OCI-LY7 (cell line): ENCODE data around the gene HAPSTR1. TPM values are rescaled to one million over a fixed set of nuclear protein-coding genes. Genes with fewer than 3 reads are reported as not detected.
"Not testable (repeated sequence)": the region's sequence is repeated elsewhere in the genome, so short reads cannot be mapped to it uniquely, and the experiment has no call there.

Source experiments
- BruUV-seq: library from RNA; stranded (reverse); fragments of 400-500 nt; replicated peaks from 2 replicates; lab custom pipeline; 2021; lab: Mats Ljungman, UMichigan
- CTCF ChIA-PET: fragments of 300-600 bp; sonication (Branson Sonifier 250); formaldehyde crosslinking; loops from one replicate; lab custom pipeline; 2022; ENCODE audit warnings: antibody characterized with exemption; ENCODE audit not compliant: unreplicated experiment; lab: Charles Lee
- POLR2A ChIA-PET: fragments of 300-600 bp; sonication (Branson Sonifier 250); formaldehyde crosslinking; loops from one replicate; lab custom pipeline; 2022; ENCODE audit warnings: antibody characterized with exemption; lab: Charles Lee
- DNase-seq: peaks from one replicate; pipeline ENCODE4 v3.0.0-alpha.2; 2015; ENCODE audit warnings: low spot score
- H2AFZ ChIP-seq: fragments of 200-600 bp; sonication (generic), shearing (Covaris generic); 2 replicates; pipeline ENCODE4 v1.6.1; 2014; ENCODE audit warnings: mild to moderate bottlenecking, antibody characterized with exemption, low read length, moderate library complexity
- H3K27ac ChIP-seq: fragments of 200-600 bp; sonication (generic); 2 replicates; pipeline ENCODE4 v1.5.1; 2014; ENCODE audit warnings: mixed run types, low read depth, mild to moderate bottlenecking, moderate library complexity, low read length, inconsistent platforms; ENCODE audit not compliant: poor library complexity, severe bottlenecking
- H3K36me3 ChIP-seq: fragments of 200-600 bp; sonication (generic); 2 replicates; pipeline ENCODE4 v1.6.1; 2014; ENCODE audit warnings: mild to moderate bottlenecking, antibody characterized with exemption, low read length, moderate library complexity, mixed read lengths; ENCODE audit not compliant: insufficient read depth
- H3K4me1 ChIP-seq: fragments of 200-600 bp; sonication (generic); 2 replicates; pipeline ENCODE4 v1.5.1; 2014; ENCODE audit warnings: mild to moderate bottlenecking, low read length; ENCODE audit not compliant: insufficient read depth, poor library complexity, severe bottlenecking
- H3K4me2 ChIP-seq: fragments of 200-600 bp; sonication (generic); 2 replicates; pipeline ENCODE4 v1.6.1; 2014; ENCODE audit warnings: mild to moderate bottlenecking, low read length
- H3K4me3 ChIP-seq: fragments of 200-600 bp; sonication (generic); 2 replicates; pipeline ENCODE4 v1.5.1; 2014; ENCODE audit warnings: mild to moderate bottlenecking, low read depth, low read length; ENCODE audit not compliant: poor library complexity, severe bottlenecking
- H3K79me2 ChIP-seq: fragments of 200-600 bp; sonication (generic); 2 replicates; pipeline ENCODE4 v1.6.1; 2016; ENCODE audit warnings: low read depth, mild to moderate bottlenecking, low read length, moderate library complexity, mixed read lengths; ENCODE audit not compliant: insufficient read depth
- H3K9me2 ChIP-seq: fragments of 200-600 bp; sonication (generic); 2 replicates; pipeline ENCODE4 v1.6.1; 2016; ENCODE audit warnings: mild to moderate bottlenecking, low read length, mixed read lengths; ENCODE audit not compliant: insufficient read depth
- H3K9me3 ChIP-seq: fragments of 200-600 bp; sonication (generic); 2 replicates; pipeline ENCODE4 v1.6.1; 2014; ENCODE audit warnings: mild to moderate bottlenecking, mixed run types, low read length, mixed read lengths
- H4K20me1 ChIP-seq: fragments of 200-600 bp; sonication (generic); 2 replicates; pipeline ENCODE4 v1.6.1; 2014; ENCODE audit warnings: mild to moderate bottlenecking, antibody characterized with exemption, low read length, moderate library complexity, mixed read lengths; ENCODE audit not compliant: insufficient read depth
- EZH2phosphoT487 ChIP-seq: fragments of 200-600 bp; sonication (generic); IDR thresholded peaks from 2 replicates; pipeline ENCODE4 v1.6.1; 2018; ENCODE audit warnings: low read depth, borderline replicate concordance, mild to moderate bottlenecking, mixed run types, antibody characterized with exemption, low read length, moderate library complexity, mixed read lengths
- intact Hi-C: fragments of 100-400 bp; cut with micrococcal nuclease; formaldehyde crosslinking; loops from one replicate; pipeline ENCODE4 v1.10.0; 2022; ENCODE audit not compliant: unreplicated experiment
- total RNA-seq, 2 experiments: library from RNA; depleted of rRNA in 1 of 2; stranded (reverse); fragments of >200 nt in 1 of 2; shearing (Covaris generic) in 1 of 2; gene quantifications; 2 replicates each; pipeline ENCODE4 v1.2.3, GENCODE V29; 2014 to 2022
- TF ChIP-seq, protein P1 (sequence below): fragments of 200-600 bp; sonication (generic); conservative IDR thresholded peaks from 2 replicates; pipeline ENCODE4 v1.5.1; 2014; ENCODE audit warnings: mild to moderate bottlenecking, antibody characterized with exemption, low read length, moderate library complexity, mixed read lengths

Gene HAPSTR1
- total RNA-seq, 2 experiments from 2014 or later: 50.9 to 71.5 TPM

- intact Hi-C loops: loop anchor here (10.0 kb wide), 1 partner anchor 72 kb away; no protein-coding TSS in a partner anchor
- no peak overlapping the region for H3K27ac ChIP-seq
These were observed 48.3 kb upstream of the HAPSTR1 start for GRCh38 chr16:9042964-9043680.

DNA sequence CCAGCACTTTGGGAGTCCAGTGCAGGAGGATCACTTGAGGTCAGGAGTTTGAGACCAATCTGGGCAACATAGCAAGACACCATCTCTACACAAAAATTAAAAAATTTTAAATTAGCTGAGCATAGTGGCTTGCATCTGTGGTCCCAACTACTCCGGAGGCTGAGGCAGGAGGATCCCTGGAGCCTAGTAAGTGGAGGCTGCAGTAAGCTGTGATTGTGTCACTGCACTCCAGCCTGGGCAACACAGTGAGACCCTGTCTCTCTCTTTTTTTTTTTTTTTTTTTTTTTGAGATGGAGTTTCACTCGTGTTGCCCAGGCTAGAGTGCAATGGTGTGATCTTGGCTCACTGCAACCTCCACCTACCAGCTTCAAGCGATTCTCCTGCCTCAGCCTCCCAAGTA lies 45.9 kb upstream of the HAPSTR1 start:
- H3K79me2 ChIP-seq, H3K9me3 ChIP-seq, DNase-seq, H3K4me3 ChIP-seq, H3K27ac ChIP-seq, H3K36me3 ChIP-seq, BruUV-seq, H3K4me1 ChIP-seq, H3K4me2 ChIP-seq, H2AFZ ChIP-seq, H4K20me1 ChIP-seq, CTCF ChIA-PET, H3K9me2 ChIP-seq: not testable (repeated sequence)
- POLR2A ChIA-PET: interaction anchor here (0.6 kb wide), 1 partner anchor 53 kb away, joined by 3 read pairs; no protein-coding TSS in a partner anchor
- intact Hi-C loops: loop anchor here (10.0 kb wide), 1 partner anchor 69 kb away; no protein-coding TSS in a partner anchor

More at GRCh38 chr16:9042964-9043680, 48.3 kb upstream of the HAPSTR1 start:
- no peak overlapping the region for H3K4me2 ChIP-seq
- POLR2A ChIA-PET: no interaction called here
- TF ChIP-seq EZH2phosphoT487: no peak
- TF ChIP-seq, protein P1, sequence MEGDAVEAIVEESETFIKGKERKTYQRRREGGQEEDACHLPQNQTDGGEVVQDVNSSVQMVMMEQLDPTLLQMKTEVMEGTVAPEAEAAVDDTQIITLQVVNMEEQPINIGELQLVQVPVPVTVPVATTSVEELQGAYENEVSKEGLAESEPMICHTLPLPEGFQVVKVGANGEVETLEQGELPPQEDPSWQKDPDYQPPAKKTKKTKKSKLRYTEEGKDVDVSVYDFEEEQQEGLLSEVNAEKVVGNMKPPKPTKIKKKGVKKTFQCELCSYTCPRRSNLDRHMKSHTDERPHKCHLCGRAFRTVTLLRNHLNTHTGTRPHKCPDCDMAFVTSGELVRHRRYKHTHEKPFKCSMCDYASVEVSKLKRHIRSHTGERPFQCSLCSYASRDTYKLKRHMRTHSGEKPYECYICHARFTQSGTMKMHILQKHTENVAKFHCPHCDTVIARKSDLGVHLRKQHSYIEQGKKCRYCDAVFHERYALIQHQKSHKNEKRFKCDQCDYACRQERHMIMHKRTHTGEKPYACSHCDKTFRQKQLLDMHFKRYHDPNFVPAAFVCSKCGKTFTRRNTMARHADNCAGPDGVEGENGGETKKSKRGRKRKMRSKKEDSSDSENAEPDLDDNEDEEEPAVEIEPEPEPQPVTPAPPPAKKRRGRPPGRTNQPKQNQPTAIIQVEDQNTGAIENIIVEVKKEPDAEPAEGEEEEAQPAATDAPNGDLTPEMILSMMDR: no peak
- CTCF ChIA-PET: interaction anchor here (1.0 kb wide), 1 partner anchor 48 kb away, joined by 4 read pairs; the partner anchor contains the start of gene HAPSTR1
- no peak overlapping the region for H3K4me3 ChIP-seq
- no peaks in the 10 kb centered on the region for H4K20me1 ChIP-seq
- H3K4me1 ChIP-seq: no peaks in the 10 kb centered on the region
- peaks cover 8% of the 10 kb centered on the region; the same call in 1 of the 2 replicates for H3K9me3 ChIP-seq
- BruUV-seq: no TSS peak
- no peaks in the 10 kb centered on the region for H3K79me2 ChIP-seq
- no peaks in the 10 kb centered on the region for H3K9me2 ChIP-seq
- no peak for DNase-seq
- no peak overlapping the region for H2AFZ ChIP-seq
- H3K36me3 ChIP-seq: no peaks in the 10 kb centered on the region

DNA sequence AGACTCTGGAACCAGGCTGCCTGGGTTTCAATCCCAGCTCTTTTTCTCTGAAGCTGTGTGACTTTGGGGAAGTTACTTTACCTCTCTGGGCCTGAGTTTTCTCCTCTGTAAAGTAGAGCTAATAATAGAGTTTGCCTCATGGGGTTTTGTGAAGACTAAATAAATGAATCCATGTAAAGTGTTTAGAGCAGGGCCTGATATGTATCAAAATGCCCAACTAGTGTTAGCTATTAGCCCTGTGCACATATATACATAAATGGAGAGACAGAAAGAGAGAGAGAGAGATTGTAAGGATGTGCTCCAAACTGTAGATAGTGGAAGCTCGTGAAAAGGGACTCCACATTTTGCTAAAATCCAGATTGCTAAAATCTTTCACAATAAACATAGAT lies 44.8 kb upstream of the HAPSTR1 start:
- H3K4me2 ChIP-seq: no peak overlapping the region
- no peak for DNase-seq
- H3K27ac ChIP-seq: no peak overlapping the region
- H3K36me3 ChIP-seq: no peaks in the 10 kb centered on the region
- H3K4me1 ChIP-seq: no peaks in the 10 kb centered on the region
- intact Hi-C loops: loop anchor here (10.0 kb wide), 1 partner anchor 68 kb away; no protein-coding TSS in a partner anchor
- no peak for TF ChIP-seq EZH2phosphoT487
- no TSS peak for BruUV-seq
- no peak overlapping the region for H2AFZ ChIP-seq
- H4K20me1 ChIP-seq: no peaks in the 10 kb centered on the region
- CTCF ChIA-PET: no interaction called here
- no peaks in the 10 kb centered on the region for H3K9me2 ChIP-seq
- H3K9me3 ChIP-seq: peaks cover 8% of the 10 kb centered on the region; the same call in 1 of the 2 replicates
- H3K79me2 ChIP-seq: no peaks in the 10 kb centered on the region
- POLR2A ChIA-PET: interaction anchor here (0.6 to 1.2 kb wide), 2 partner anchors 79 to 1547 kb away, joined by 3 read pairs; no protein-coding TSS in a partner anchor
- H3K4me3 ChIP-seq: no peak overlapping the region
